Putamen (tissue), 1 donor: Measurements from ENCODE around the gene CD302.
"Not testable (repeated sequence)": the region's sequence is repeated elsewhere in the genome, so short reads cannot be mapped to it uniquely, and the experiment has no call there.

Source experiments
- DNase-seq: peaks from one replicate; pipeline ENCODE4 v3.0.0-alpha.2; 2016; ENCODE audit warnings: low spot score

CD302 gene

DNA sequence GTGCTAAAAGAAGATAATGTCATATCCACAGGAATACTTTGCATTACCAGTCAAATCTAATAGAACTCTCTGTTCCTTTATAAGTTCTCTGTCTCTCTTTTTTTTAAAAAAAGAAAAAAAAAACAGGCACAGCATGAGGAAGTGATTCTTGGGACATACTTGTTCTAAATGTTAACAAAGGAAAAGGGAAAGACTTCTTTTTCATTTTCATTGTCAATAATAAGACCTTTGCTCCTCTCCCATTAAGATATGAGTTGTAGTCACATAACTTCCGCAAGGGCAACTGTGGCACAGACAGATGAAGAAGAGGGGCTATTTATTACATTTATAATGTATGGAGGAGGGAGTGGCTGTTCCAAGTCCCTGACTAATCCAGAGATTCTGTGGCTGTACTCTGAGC lies 4.7 kb downstream of the CD302 start:
- no peak for DNase-seq

DNA sequence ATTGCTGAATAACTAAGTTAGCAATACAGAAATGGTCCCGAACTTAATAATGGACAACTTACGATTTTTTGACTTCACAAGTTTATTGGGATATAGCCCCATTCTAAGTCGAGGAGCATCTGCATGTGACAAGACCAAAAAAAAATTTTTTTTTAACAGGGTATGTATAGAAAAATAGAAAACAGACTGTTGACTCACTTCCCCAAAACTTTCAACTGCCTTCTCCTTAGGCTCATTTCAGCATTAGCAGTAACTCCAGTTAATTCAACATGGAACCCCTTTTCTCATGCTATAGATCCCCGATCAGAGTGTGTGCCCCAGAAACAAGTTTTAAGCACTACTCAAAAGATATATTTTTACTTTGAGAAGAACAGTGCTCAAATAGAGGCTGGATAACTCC lies 5.4 kb downstream of the CD302 start:
- DNase-seq = no peak

DNA sequence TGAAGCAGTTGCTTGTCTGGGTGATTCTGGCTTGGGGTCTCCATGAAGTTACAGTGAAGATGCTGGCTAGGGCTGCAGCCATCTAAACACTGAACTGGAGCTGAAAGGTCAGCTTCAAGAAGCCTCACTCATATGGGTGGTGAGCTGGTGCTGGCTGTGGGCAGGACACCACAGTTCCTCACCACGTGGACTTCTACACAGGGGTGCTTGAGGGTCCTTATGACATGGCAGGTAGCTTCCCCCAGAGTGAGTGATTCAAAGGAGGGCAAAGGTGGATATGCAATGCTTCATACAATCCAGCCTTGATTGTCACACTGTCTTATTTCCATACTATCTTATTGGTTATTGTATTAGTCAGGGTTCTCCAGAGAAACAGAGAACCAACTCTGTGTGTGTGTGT lies 6.0 kb downstream of the CD302 start:
- no peak for DNase-seq

DNA sequence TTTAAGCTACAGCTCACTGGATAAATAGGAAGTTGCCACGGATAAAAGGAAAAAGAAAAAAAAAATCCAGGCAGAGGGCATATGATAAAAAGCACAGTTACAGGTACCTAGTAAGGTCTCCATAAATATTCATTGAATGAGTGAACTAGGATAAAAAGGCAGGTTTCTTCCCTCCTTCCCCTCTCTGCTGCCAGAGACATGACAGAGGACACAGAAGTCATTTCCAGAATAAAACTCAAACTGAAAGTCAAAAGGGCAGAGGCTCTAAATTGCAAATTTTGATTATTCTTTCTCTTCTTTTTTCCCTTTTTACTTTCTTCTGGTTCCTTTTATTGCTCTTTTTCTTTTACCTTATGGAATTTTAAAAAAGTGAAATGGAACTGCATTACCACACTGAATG lies 7.7 kb downstream of the CD302 start:
- DNase-seq = no peak

DNA sequence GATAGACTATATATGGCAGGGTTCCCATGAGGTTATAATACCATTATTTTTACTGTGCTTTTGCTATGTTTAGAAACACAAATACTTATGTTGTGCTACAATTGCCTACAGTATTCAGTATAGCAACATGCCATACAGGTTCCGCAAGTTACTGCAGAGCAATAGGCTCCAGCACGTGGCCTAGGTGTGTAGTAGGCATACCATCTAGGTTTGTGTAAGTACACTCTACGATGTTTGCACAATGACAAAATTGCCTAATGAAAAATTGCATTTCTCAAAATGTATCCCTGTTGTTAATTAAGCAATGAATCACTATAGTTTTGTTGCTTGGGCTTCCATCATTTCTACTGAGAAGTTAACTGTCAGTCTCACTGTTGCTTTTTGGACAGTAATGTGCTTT lies 9.8 kb downstream of the CD302 start:
- DNase-seq = no peak

DNA sequence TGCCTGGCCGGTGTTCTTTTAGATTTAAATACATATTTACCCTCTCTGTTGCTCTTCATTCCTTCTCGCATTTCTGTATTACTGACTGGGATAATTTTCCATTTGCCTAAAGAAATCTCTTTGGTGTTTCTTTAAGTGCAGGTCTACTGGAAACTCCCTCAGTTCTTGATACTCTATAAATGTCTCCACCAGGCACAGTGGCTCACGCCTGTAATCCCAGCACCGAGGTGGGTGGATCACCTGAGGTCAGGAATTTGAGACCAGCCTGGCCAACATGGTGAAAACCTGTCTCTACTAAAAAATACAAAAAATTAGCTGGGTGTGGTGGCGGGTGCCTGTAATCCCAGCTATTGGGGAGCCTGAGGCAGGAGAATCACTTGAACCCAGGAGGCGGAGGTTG lies 10.4 kb downstream of the CD302 start:
- DNase-seq = not testable (repeated sequence)

DNA sequence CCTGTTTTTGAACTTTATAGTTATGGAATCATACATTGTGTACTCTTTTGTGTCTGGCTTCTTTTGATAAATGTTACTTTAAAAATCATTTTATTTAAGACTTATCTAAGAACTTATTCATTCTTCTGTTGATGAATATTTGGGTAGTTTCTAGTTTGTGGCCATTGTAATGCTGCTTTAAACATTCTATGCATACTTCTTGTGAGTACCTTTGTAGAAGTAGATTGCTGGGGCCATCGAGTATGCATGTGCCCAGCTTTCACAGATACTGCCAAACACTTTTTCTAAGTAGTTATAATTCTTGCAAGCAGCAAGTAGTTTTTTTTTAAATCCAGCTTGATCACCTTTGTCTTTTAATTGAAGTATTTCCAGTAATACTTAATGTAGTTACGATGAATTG lies 11.1 kb downstream of the CD302 start:
- DNase-seq = no peak

DNA sequence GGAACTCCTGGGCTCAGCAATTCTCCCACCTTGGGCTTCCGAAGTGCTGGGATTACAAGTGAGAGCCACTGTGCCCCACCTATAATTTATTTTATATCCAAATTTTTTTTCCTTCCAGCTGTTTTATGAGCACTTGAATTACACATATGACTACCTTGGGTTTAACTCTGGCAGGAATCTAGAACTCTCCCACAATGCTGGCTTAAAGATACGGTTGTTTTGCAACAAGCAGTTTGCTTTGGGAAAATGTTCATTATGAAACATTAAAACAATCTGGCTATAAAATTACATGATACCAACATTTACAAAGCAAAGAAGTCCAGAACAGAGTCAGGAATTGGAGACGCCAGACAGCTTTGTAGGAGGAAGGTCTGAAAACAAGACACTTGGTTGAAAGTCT lies 12.8 kb downstream of the CD302 start:
- no peak for DNase-seq

DNA sequence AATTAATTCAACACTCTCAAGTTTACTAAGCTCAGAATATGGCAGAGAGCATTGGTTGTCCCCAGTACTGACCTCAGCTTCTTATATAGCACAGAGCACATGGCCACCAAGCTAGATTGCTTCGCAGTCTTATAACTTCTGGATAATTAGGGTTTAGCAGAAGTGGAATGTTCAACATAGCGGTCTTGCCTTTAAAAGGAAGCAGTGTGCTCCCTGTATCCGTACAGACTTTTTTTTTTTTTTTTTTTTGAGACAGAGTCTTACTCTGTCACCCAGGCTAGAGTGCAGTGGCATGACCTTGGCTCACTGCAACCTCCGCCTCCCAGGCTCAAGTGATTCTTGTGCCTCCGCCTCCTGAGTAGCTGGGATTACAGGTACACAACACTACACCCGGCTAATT lies 13.3 kb downstream of the CD302 start:
- not testable (repeated sequence) for DNase-seq

DNA sequence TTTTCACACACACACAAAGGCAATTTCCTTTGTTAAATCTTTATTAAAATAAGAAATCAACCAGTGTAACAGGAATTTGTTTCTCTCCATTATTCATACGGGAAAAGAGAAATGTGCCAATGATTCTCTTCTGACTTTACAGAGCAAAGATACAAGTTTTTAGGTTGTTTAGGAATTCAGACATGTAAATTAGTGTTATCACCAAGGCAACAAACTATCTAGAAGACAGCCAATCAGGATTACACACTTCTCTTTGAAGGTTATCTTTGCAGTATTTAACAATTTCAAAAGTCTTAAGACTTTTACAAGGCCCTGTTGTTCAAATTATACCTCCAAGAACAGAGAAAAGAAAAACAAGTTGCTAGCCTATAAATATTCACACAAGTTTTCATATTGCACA lies 14.5 kb downstream of the CD302 start:
- DNase-seq = no peak

DNA sequence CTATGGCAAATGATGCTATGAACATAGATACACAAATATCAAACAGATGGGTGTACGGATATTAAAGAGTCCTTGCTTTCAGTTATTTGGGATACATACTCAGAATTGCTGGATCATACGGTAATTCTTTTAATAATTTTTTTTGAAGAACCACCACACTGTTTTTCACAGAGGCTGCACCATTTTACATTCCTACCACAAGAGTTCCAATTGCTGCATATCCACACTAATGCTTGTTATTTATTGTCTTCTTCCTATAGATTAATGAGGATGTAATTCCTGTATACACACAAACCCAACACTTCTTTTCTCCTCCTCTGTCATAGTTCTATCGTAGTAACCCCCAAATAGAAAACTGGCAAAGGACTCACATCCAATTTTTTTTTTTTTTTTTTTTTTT lies 21.7 kb downstream of the CD302 start:
- DNase-seq = no peak

DNA sequence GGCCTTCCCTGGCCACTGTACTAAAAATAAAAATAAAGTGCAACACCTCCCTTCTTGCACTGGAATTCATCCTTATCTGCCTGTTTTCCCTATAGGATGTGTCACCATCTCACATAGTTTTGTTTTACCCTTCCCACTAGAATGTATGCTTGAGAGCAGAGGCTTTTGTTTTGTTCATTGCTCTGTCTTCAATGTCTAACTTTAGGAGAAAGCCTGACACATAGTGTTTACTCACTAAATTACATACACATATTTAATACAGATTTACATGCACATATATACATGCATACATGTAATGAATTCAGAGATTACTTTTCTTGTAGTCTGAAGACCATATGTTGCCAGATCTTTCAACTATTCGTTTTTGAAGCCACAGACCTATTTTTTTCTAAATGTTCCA lies 23.0 kb downstream of the CD302 start:
- DNase-seq = no peak

DNA sequence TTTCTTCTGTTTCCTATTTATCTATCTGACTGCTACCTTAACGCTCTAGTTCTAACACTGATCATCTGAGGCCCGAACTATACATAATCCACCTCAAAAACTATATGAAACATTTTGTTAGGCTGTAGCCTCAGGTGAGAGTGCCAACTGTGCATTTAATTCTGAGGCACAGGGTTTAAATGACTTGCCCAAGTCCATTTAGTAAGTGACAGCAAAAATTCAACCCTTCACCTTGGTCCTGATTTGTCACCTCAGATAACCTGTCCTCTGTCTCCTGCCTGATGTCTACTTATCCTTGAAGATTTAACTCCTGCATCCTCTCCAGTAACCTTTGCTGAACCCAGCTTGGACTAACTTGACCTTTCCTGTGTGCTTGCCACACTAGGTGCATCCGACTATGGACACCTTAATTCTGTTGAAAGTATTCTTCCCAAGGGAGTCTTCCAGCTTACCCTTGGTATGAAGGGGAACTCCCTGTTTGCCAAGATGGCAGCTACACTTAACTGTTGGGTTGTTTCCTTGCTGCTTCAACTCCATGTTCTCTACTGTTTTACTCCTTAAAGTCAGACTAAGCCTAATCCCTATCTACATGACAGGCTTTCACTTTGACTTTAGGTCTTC lies 23.5 kb downstream of the CD302 start:
- DNase-seq = no peak

DNA sequence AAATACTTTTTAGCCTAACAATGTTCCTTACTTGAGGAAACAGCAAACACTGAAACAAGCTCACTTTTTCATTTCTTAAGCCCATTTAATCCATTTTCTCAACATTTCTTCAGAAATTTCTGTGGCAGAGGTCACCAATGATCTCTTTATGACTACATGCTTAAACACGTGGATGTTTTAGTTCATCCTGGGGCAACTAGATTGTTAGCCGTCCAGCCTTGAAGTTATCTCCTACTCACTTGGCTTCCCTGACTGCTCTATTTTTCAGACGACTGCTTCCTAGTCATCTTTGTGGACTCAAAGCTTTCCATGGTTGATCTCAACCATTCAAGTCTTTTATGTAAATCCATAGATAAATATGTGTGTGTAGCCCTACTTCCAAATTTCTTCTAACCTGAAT lies 24.1 kb downstream of the CD302 start:
- no peak for DNase-seq

DNA sequence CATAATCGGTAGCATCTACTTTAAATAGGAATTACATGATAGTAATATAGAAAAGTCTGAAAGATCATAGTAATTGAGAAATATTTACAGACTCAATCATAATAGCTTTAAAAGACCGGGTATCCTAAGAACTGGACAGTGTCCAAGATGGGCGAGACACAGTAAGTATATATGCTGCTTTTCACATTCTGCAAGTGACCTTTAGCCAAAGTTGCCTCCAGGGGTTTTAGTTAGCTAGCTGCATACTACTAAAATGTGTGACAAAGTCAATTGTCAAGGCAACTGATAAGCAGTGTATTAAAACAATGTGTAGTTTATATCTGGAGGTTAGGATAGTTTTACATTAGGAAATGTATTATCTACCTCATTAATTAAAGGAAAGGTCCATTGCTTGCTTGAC lies 24.6 kb downstream of the CD302 start:
- no peak for DNase-seq

DNA sequence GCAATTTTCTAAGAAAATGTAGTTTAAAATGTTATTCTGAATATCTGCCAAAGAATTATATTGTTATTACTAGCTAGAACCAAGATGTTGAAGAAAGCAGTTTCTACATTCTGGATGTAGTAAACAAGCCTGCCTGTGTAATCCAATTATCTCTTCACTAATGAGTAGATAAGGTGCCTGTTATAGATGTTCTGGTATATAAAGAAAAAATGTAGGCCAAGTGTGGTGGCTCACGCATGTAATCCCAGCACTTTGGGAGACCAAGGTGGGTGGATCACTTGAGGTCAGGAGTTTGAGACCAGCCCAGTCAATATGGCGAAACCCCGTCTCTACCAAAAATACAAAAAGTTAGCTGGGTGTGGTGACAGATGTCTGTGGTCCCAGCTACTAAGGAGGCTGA lies 28.9 kb downstream of the CD302 start:
- DNase-seq = no peak

DNA sequence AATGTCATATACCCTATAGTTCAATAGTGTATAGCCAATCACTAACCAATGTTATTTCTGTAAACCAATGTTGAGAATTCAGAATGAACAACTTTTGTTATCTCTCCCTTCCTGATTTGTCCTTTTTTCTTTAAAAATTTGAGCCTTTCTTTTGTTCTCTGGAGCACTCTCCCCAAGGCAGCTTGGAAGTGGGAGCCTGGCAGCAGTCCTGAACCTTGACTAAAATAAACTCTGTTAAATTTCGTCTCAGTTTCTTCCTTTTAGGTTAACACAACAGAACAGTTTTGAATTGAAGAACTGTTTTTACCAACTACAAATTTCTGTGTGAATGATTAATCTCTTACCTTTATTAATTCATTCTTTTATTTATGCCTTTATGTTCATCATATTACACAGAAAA lies 35.9 kb downstream of the CD302 start:
- no peak for DNase-seq

DNA sequence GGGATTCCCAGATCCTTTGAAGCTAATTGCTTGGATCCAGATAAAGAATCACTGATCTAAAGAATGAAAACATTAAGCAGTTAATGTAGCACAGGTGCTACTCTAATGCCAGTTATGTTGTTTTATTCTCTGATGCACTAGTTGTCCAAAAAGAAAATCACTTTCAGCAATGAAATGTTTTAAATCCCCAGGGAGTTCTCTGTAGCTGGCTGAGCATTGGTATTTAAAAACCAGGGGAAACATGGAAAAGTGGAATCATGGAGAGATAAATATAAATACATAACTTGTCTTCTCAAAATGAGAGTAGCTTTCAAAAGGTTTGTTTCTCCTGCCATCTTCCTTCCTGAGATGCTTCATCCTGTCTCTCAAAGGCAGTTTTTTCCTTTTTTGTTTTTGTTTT lies 37.7 kb downstream of the CD302 start:
- no peak for DNase-seq

DNA sequence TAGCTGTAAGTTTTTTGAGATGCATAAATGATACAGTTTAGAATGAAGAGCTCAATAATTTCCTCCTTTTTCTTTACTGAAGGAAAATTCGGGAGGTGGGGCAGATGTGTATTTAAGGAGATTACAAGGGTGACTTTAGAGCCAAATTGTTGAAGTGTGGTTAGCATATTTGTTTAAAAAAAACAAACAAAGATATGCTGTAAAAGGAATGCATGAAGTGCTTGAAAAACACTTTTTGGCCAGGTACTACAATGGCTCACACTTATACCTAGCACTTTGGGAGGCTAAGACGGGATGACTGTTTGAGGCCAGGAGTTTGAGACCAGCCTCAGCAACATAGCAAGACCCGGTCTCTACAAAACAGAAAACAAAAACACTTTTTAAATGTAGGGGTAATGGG lies 38.4 kb downstream of the CD302 start:
- DNase-seq = no peak

DNA sequence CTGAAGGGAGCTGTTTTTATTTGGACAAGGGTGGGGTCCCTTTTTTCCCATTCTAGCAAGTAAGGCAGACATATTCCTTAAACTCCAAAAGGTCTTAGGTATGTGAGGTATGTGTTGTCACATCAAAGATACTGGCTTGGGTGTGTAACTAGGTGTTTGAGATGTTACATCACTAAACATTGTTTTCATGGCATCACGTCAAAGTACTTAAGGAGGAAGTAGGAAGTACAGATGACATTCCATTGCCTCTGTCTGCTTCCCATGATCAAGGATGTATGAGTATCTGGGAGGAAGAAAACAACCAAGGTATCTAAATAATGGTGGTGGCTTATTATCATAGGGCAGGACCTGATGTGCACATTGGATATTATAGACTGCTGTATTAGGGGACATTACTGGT lies 39.3 kb downstream of the CD302 start:
- no peak for DNase-seq

DNA sequence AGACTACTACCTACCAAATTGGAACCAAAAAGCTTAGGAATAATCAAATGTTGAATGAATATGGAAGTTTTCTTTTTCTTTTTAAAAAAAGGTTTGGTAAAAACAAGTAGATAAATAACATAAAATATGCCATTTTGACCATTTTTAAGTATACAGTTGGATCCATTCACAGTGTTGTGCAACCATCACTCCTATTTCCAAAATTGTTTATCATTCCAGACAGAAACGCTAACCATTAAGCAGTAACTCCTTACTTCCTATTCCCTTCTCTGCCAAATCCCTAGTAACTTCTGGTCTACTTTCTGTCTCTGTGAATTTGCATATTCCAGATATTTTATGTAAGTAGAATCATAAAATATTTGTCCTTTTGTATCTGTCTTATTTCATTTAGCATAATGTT lies 39.8 kb downstream of the CD302 start:
- DNase-seq = no peak

DNA sequence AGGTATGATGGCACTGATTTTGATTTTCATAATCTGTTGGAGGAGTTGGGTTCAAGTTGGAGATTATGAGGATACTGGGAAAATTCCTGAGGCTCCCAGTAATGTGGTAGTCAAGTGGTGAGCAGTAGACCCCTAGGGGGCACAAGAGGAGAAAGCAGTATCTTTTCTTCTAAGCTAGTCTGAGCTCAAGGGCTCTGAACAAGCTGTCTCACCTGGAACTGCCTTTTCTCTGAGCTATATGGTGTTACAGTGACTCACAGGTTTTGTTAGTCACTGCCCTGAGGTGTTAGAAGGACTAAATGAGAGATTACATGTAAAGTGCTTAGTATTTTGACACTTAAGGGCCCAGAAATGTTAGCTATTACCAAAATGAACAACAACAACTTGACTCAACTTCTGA lies 42.2 kb downstream of the CD302 start:
- no peak for DNase-seq

DNA sequence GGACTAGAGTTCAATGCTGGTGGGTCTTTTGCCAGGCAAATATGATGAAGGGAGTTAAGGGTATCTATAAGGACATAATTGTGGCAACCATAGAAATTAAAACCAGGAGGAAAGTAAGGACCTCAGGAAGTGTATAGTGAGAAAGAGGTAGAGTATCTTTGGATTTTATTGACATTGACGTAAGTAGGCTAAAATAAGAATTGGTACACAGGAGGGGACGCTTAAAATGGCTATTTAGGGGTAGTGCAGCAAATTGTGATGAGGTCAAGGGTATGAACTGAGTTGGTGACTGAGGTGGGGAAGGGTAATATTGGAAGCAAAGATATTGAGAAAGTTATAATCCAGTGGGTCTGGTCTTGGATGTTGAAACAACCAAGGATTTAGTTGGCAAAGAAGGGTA lies 43.0 kb downstream of the CD302 start:
- DNase-seq = no peak

DNA sequence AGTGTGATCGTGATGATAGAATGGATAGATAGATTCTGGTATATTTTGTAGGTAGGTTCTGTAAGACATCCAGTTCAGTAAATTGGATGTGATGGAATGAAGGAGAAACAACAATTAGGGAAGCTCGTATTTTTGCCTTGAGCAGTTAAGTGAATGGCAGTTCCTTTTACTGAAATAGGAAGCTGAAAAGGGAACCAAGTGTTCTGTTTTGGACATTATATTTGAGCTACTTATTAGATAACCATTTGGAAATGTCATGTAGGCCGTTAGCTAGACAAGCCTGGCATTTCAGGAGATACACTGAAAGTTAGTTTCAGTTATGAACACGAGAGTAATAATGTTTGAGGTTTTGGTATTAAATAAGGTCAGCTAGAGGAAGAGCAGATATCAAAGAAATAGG lies 44.2 kb downstream of the CD302 start:
- no peak for DNase-seq

DNA sequence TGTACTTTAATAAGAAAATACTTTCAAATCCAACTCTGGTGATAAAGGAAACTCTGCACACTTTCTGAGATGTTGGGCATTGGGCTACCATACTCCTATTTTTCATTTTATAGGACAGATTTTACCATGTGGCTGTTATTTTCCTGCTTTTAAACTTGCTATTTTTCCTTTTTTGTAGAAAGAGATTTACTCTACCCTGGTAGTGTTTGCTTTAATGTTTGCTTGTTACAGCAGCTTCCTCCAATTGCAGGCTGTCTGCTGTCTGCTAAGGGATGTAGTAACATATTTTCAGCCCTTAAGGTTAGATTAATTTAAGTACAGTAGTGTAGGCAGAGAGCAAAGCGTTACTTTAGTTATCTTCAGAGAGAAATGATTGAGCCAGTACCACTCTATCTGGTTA lies 47.1 kb downstream of the CD302 start:
- no peak for DNase-seq
